GM19035 (cell line): Measurements from ENCODE around the gene TXNIP.
A peak's percentile ranks its signal among the peaks of the same experiment; 100 is the strongest.

Source experiments
- ATAC-seq: cut with Tn5 transposase; IDR thresholded peaks from one replicate; pipeline ENCODE4 v1.9.1; 2021; ENCODE audit not compliant: unreplicated experiment

Gene TXNIP

GRCh38 chr1:145964328-145965118 is 31.9 kb downstream of the TXNIP start, which contains the start of the genes ANKRD34A and POLR3GL:
Gene ANKRD34A (minus strand): TSS chr1:145964575. CDS start chr1:145961759, 2,816 bp downstream.
Gene POLR3GL (plus strand): TSS chr1:145964690. CDS start chr1:145974866, 10,176 bp downstream.
- peak; percentile 93 for ATAC-seq

GRCh38 chr1:145963265-145964019 is 32.9 kb downstream of the TXNIP start:
- ATAC-seq: no peak

- ATAC-seq: no peak
These were observed 33.9 kb downstream of the TXNIP start for GRCh38 chr1:145962157-145963102.

GRCh38 chr1:145961425-145962156 is 34.8 kb downstream of the TXNIP start:
- ATAC-seq: no peak

GRCh38 chr1:145961109-145961424 is 35.3 kb downstream of the TXNIP start:
- ATAC-seq: no peak

- no peak for ATAC-seq
These were observed 35.8 kb downstream of the TXNIP start for GRCh38 chr1:145960468-145961108.

GRCh38 chr1:145959957-145960467 is 36.4 kb downstream of the TXNIP start:
- no peak for ATAC-seq

GRCh38 chr1:145959333-145959732 is 37.0 kb downstream of the TXNIP start:
- ATAC-seq: no peak

GRCh38 chr1:145958734-145959133 is 37.6 kb downstream of the TXNIP start:
- ATAC-seq: no peak

GRCh38 chr1:145957443-145958319 is 38.7 kb downstream of the TXNIP start, which contains the start of gene LIX1L:
Gene LIX1L (minus strand): TSS chr1:145958017. CDS start chr1:145957927, 90 bp downstream.
- ATAC-seq: peak; percentile 89

- no peak for ATAC-seq
These were observed 39.5 kb downstream of the TXNIP start for GRCh38 chr1:145956781-145957442.

- ATAC-seq: no peak
These were observed 40.0 kb downstream of the TXNIP start for GRCh38 chr1:145956361-145956760.

- no peak for ATAC-seq
These were observed 40.9 kb downstream of the TXNIP start for GRCh38 chr1:145955436-145955835.

- ATAC-seq: no peak
These were observed 42.5 kb downstream of the TXNIP start for GRCh38 chr1:145953861-145954260.

GRCh38 chr1:145952903-145953302 is 43.5 kb downstream of the TXNIP start:
- ATAC-seq: no peak

- ATAC-seq: no peak
These were observed 44.9 kb downstream of the TXNIP start for GRCh38 chr1:145951526-145951925.

- ATAC-seq: no peak
These were observed 47.2 kb downstream of the TXNIP start for GRCh38 chr1:145949219-145949618.

- ATAC-seq: no peak
These were observed 48.8 kb downstream of the TXNIP start for GRCh38 chr1:145947551-145947950.
